ENCODE measurements around the gene VAV2.

GRCh38 chr9:133996531-133997520 lies 4.7 kb upstream of the VAV2 start:
- TF ChIP-seq CTCF (conservative IDR thresholded peaks at IDR 0.05; ENCODE audit: low read depth, low read length) (no peak), MAZ (IDR thresholded peaks at IDR 0.05; ENCODE audit: borderline replicate concordance, low read depth, low read length) (no peak), POLR2A (IDR thresholded peaks at IDR 0.05; ENCODE audit: low read depth, low read length) (no peak)
